SU-DHL-6 (cell line): ENCODE data around the gene SYT5.

Experiments
- H2AFZ ChIP-seq: fragments of 200-600 bp; sonication (generic); 2 replicates; pipeline ENCODE4 v1.6.1; 2014; ENCODE audit warnings: low read depth, mild to moderate bottlenecking, moderate library complexity, mixed read lengths, antibody characterized with exemption, low read length; ENCODE audit not compliant: severe bottlenecking
- H3F3A ChIP-seq: fragments of 200-600 bp; shearing (Covaris generic); 2 replicates; pipeline ENCODE4 v1.6.0; 2016; ENCODE audit warnings: antibody characterized with exemption, mild to moderate bottlenecking; ENCODE audit not compliant: insufficient read depth
- H3K27ac ChIP-seq: fragments of 200-600 bp; sonication (generic); 2 replicates; pipeline ENCODE4 v1.5.1; 2016; ENCODE audit warnings: low read depth, mild to moderate bottlenecking, low read length, moderate library complexity, mixed read lengths
- H3K27me3 ChIP-seq: fragments of 200-600 bp; sonication (generic), shearing (Covaris generic); 2 replicates; pipeline ENCODE4 v1.6.0; 2014; ENCODE audit warnings: mild to moderate bottlenecking, low read length
- H3K36me3 ChIP-seq: fragments of 200-600 bp; sonication (generic); 2 replicates; pipeline ENCODE4 v1.6.1; 2014; ENCODE audit warnings: mild to moderate bottlenecking, low read length, mixed read lengths
- H3K4me2 ChIP-seq: fragments of 300-600, 200-600 bp; shearing (Covaris generic), sonication (generic); 2 replicates; pipeline ENCODE4 v1.6.0; 2014; ENCODE audit warnings: low read length, low read depth, mild to moderate bottlenecking; ENCODE audit not compliant: poor library complexity, severe bottlenecking
- H3K4me3 ChIP-seq: fragments of 200-600 bp; sonication (generic); 2 replicates; pipeline ENCODE4 v1.5.1; 2014; ENCODE audit warnings: antibody characterized with exemption, low read length, mild to moderate bottlenecking, mixed read lengths; ENCODE audit not compliant: insufficient read depth, poor library complexity, severe bottlenecking
- H3K79me2 ChIP-seq: fragments of 200-600 bp; sonication (generic); 2 replicates; pipeline ENCODE4 v1.6.1; 2014; ENCODE audit warnings: mild to moderate bottlenecking, low read length, moderate library complexity; ENCODE audit not compliant: insufficient read depth
- H3K9ac ChIP-seq: fragments of 200-600 bp; sonication (generic); 2 replicates; pipeline ENCODE4 v1.7.0; 2014; ENCODE audit warnings: mild to moderate bottlenecking, low read length
- H3K9me2 ChIP-seq: fragments of 200-600 bp; sonication (generic); replicated peaks from 2 replicates; pipeline ENCODE4 v1.6.1; 2014; ENCODE audit warnings: low read length; ENCODE audit not compliant: insufficient read depth
- H3K9me3 ChIP-seq: fragments of 200-600 bp; sonication (generic); 2 replicates; pipeline ENCODE4 v1.6.1; 2014; ENCODE audit warnings: low read length, mixed read lengths; ENCODE audit not compliant: insufficient read depth
- H4K20me1 ChIP-seq: fragments of 200-600 bp; sonication (generic); 2 replicates; pipeline ENCODE4 v1.6.1; 2014; ENCODE audit warnings: low read depth, mild to moderate bottlenecking, antibody characterized with exemption, low read length, moderate library complexity, mixed read lengths
- EZH2phosphoT487 ChIP-seq: fragments of 200-600 bp; sonication (generic), shearing (Covaris generic); conservative IDR thresholded peaks from 2 replicates; pipeline ENCODE4 v1.6.1; 2018; ENCODE audit warnings: mild to moderate bottlenecking, antibody characterized with exemption, low read length, moderate library complexity, mixed read lengths
- TF ChIP-seq, protein P1 (sequence below): fragments of 200-600 bp; sonication (generic); IDR thresholded peaks from one replicate; pipeline ENCODE4 v1.5.1; 2017; ENCODE audit warnings: antibody characterized with exemption, mild to moderate bottlenecking, low read length, moderate library complexity; ENCODE audit not compliant: insufficient read depth, poor library complexity, severe bottlenecking

Gene SYT5

DNA sequence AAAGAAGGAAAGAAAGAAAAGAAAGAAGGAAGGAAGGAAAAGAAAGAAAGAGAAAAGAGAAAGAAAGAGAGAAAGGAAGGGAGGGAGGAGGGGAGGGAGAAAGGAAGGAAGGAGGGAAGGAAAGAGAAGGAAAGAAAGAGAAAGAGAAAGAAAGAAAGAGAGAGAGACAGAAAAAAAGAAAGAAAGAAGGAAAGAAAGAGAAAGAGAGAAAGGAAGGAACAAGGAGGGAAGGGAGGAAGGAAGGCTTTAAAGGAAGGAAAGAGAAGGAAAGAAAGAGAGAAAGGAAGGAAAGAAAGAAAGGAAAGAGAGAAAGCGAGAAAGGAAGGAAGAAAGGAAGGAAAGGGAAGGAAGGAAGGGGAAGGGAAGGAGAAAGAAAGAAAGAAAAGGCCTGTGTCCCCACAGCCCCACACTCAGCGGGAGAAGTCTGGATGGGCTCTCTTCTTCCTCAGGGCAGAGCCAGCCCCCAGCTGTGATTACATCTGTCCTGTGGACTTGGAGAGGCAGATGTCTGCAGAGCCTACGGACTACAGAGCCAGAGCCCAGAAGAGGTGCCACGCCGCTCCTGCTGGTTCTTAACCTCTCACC is 19.6 kb upstream of the SYT5 start:
- H3K9ac ChIP-seq, result no peak overlapping the region
- H4K20me1 ChIP-seq, result no peaks in the 10 kb centered on the region
- TF ChIP-seq EZH2phosphoT487, result no peak
- TF ChIP-seq, protein P1, sequence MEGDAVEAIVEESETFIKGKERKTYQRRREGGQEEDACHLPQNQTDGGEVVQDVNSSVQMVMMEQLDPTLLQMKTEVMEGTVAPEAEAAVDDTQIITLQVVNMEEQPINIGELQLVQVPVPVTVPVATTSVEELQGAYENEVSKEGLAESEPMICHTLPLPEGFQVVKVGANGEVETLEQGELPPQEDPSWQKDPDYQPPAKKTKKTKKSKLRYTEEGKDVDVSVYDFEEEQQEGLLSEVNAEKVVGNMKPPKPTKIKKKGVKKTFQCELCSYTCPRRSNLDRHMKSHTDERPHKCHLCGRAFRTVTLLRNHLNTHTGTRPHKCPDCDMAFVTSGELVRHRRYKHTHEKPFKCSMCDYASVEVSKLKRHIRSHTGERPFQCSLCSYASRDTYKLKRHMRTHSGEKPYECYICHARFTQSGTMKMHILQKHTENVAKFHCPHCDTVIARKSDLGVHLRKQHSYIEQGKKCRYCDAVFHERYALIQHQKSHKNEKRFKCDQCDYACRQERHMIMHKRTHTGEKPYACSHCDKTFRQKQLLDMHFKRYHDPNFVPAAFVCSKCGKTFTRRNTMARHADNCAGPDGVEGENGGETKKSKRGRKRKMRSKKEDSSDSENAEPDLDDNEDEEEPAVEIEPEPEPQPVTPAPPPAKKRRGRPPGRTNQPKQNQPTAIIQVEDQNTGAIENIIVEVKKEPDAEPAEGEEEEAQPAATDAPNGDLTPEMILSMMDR, result no peak
- H3K79me2 ChIP-seq, result no peaks in the 10 kb centered on the region
- H3K27me3 ChIP-seq, result no peaks in the 10 kb centered on the region
- H3K36me3 ChIP-seq, result no peaks in the 10 kb centered on the region
- no peak overlapping the region for H2AFZ ChIP-seq
- H3K9me3 ChIP-seq, result no peaks in the 10 kb centered on the region
- no peaks in the 10 kb centered on the region for H3K9me2 ChIP-seq
- H3K4me2 ChIP-seq, result no peak overlapping the region
- no peak overlapping the region for H3K27ac ChIP-seq
- H3F3A ChIP-seq, result no peaks in the 10 kb centered on the region
- no peak overlapping the region for H3K4me3 ChIP-seq

DNA sequence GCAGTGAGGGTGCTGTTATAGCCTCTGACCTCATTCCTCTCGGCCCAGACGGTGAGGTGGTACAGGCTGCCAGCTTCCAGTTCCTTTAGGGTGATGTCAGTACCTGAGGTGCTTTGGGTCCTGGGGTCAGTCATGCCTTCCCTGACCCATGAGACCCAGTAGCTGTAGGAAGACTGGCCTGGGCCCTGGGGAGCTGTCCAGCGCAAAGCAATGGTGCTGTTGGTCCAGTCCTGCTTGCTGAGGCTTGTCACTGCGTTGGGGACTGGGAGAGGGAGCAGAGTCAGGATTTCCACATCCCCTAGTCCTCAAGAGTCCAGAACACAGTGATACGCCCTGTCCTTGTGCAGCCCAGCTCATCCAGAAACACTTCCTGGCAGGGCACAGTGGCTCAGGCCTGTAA is 18.6 kb upstream of the SYT5 start:
- no peaks in the 10 kb centered on the region for H3F3A ChIP-seq
- H3K27ac ChIP-seq, result no peak overlapping the region
- H3K4me3 ChIP-seq, result no peak overlapping the region
- H3K9ac ChIP-seq, result no peak overlapping the region
- no peak for TF ChIP-seq EZH2phosphoT487
- no peaks in the 10 kb centered on the region for H3K9me3 ChIP-seq
- H3K4me2 ChIP-seq, result no peak overlapping the region
- H3K36me3 ChIP-seq, result no peaks in the 10 kb centered on the region
- no peaks in the 10 kb centered on the region for H4K20me1 ChIP-seq
- no peaks in the 10 kb centered on the region for H3K9me2 ChIP-seq
- H2AFZ ChIP-seq, result no peak overlapping the region
- H3K79me2 ChIP-seq, result no peaks in the 10 kb centered on the region
- H3K27me3 ChIP-seq, result no peaks in the 10 kb centered on the region

DNA sequence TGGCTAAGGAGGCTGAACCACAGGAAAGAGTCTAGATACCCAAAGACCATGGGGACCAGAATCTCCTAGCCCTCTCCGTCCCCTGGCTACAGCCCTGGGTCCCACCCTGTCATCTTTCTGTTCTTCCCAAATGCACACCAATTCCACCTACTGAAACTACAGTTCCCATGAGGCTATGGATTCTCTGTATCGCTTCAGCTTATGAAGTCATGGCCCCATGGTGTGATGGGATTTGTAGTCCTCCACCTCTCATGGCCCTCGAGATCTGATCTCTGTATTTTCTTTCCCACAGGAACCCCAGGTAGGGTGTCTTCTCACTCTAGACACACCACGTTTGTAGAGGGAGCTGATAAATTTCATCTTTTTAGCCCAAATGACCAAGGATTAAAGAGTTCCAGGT is 17.4 kb upstream of the SYT5 start:
- Histone ChIP-seq H4K20me1 (no peaks in the 10 kb centered on the region), H3K79me2 (no peaks in the 10 kb centered on the region), H3F3A (no peaks in the 10 kb centered on the region), H2AFZ (no peak overlapping the region), H3K4me2 (no peak overlapping the region), H3K9ac (no peak overlapping the region), H3K9me2 (no peaks in the 10 kb centered on the region), H3K27me3 (no peaks in the 10 kb centered on the region), H3K27ac (no peak overlapping the region), H3K36me3 (no peaks in the 10 kb centered on the region), H3K4me3 (no peak overlapping the region), H3K9me3 (no peaks in the 10 kb centered on the region)
- TF ChIP-seq EZH2phosphoT487, result no peak
- TF ChIP-seq, protein P1, result no peak

DNA sequence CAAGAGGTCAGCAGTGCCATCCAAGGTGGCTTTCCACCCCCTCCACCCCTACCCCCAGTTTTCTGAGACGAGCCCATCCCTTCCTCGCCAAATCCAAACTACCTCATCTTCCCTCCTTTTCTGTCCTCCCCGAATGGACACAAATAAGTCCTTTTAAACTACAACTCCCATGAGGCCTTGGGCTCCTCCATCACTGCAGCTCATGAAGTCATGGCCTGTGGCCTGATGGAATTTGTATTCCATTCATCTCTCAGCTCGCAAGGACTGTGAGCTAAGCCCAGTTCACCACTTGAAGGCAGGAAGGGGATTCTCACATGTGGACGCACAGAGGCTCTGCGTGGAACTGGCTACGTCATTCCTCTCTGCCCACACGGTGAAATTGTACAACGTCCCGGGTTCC is 16.7 kb upstream of the SYT5 start:
- Histone ChIP-seq H3K9me3 (no peaks in the 10 kb centered on the region), H3K4me3 (no peak overlapping the region), H3K4me2 (no peak overlapping the region), H3K9me2 (no peaks in the 10 kb centered on the region), H3K36me3 (no peaks in the 10 kb centered on the region), H3K79me2 (no peaks in the 10 kb centered on the region), H3K27ac (no peak overlapping the region), H2AFZ (no peak overlapping the region), H3K27me3 (no peaks in the 10 kb centered on the region), H4K20me1 (no peaks in the 10 kb centered on the region), H3F3A (no peaks in the 10 kb centered on the region), H3K9ac (no peak overlapping the region)
- TF ChIP-seq, protein P1, result no peak
- no peak for TF ChIP-seq EZH2phosphoT487
